Left ventricle myocardium inferior (tissue), 1 donor: ENCODE data around the gene EPHB2. TPM values are rescaled to one million over a fixed set of nuclear protein-coding genes. Genes with fewer than 3 reads are reported as not detected.

Source experiments
- DNase-seq: peaks from one replicate; pipeline ENCODE4 v3.0.0-alpha.2; 2020
- H3K27ac ChIP-seq: fragments of 200-600 bp; replicated peaks from 2 replicates; pipeline ENCODE4 v1.8.0; 2021
- H3K27me3 ChIP-seq: fragments of 200-600 bp; 2 replicates; pipeline ENCODE4 v1.8.0; 2021; ENCODE audit warnings: low read depth
- H3K36me3 ChIP-seq: fragments of 200-600 bp; 2 replicates; pipeline ENCODE4 v1.8.0; 2021
- H3K4me1 ChIP-seq: fragments of 200-600 bp; 2 replicates; pipeline ENCODE4 v1.8.0; 2021
- H3K4me3 ChIP-seq: fragments of 200-600 bp; 2 replicates; pipeline ENCODE4 v1.8.0; 2021; ENCODE audit warnings: mild to moderate bottlenecking, moderate library complexity
- H3K9me3 ChIP-seq: fragments of 200-600 bp; replicated peaks from 2 replicates; pipeline ENCODE4 v1.8.0; 2021
- CTCF ChIP-seq: fragments of 200-600 bp; IDR thresholded peaks from 2 replicates; pipeline ENCODE4 v1.8.0; 2021; ENCODE audit warnings: antibody characterized with exemption, mild to moderate bottlenecking, borderline replicate concordance
- intact Hi-C: fragments of 100-400 bp; cut with micrococcal nuclease; formaldehyde crosslinking; loops from one replicate; pipeline ENCODE4 v1.11.0; 2022
- total RNA-seq: library from RNA; stranded (reverse); fragmentation: NEBNext Ultra II Directional; extraction: Animal tissue kit (Norgen Biotek cat#: 25700); gene quantifications from one replicate; pipeline ENCODE4 v1.2.1, GENCODE V29; 2021
- donor health status: DM: no; HTN: yes; CAD: no; lungs with severe emphysema.

Gene EPHB2
- total RNA-seq, 1 donor from 2014 or later = 2.0 TPM

GRCh38 chr1:22753481-22753971, 42.9 kb downstream of the EPHB2 start:
- H3K4me3 ChIP-seq = no peak overlapping the region
- TF ChIP-seq CTCF = no peak
- H3K36me3 ChIP-seq = no peaks in the 10 kb centered on the region
- H3K9me3 ChIP-seq = no peaks in the 10 kb centered on the region
- H3K4me1 ChIP-seq = peaks cover 23% of the 10 kb centered on the region
- H3K27ac ChIP-seq = no peak overlapping the region
- H3K27me3 ChIP-seq = peaks cover 24% of the 10 kb centered on the region
- DNase-seq = no peak
- intact Hi-C loops = no loop called here

DNA sequence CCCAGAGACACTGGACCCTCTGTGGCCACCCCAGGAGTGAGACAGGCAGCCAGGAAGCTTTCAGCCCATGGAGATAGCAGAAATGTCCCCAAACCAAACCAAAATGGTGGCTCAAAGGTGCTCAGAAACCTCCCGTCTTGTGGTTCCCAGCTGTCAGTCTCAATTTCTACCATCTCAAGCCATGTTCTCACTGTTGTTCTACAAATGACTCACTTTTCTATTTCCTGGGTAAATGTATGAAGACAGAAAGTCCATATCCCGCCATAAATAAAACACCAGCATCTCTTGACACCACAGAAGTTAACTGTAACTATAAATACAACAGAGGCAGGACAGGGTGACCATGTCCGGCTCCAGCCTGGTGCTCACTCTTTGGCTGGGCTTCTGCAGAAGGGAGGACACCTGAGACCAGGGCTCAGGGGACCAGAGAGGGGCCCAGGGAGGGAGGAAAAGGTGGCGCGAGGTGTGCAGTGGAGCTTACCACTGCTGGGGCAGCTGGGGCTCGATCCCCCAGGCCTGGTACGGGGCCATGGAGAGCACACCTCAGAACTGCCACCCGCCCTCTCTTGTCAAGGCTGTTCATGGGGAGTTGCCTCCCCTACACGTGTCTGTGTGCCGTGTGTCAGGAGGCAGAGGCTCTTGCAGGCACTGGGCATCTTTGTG, 43.6 kb downstream of the EPHB2 start:
- Histone ChIP-seq H3K9me3 (no peaks in the 10 kb centered on the region), H3K36me3 (no peaks in the 10 kb centered on the region), H3K27me3 (peaks cover 27% of the 10 kb centered on the region), H3K4me3 (no peak overlapping the region), H3K4me1 (peaks cover 23% of the 10 kb centered on the region), H3K27ac (no peak overlapping the region)
- no peak for TF ChIP-seq CTCF
- no peak for DNase-seq
- intact Hi-C loops = no loop called here

GRCh38 chr1:22754824-22755223, 44.2 kb downstream of the EPHB2 start:
- intact Hi-C loops = no loop called here
- Histone ChIP-seq H3K4me1 (peaks cover 23% of the 10 kb centered on the region), H3K27ac (no peak overlapping the region), H3K4me3 (no peak overlapping the region), H3K27me3 (peaks cover 33% of the 10 kb centered on the region), H3K9me3 (no peaks in the 10 kb centered on the region), H3K36me3 (no peaks in the 10 kb centered on the region)
- no peak for TF ChIP-seq CTCF
- DNase-seq = no peak

GRCh38 chr1:22755641-22756040, 45.0 kb downstream of the EPHB2 start:
- intact Hi-C loops = no loop called here
- no peak for DNase-seq
- Histone ChIP-seq H3K27me3 (peaks cover 36% of the 10 kb centered on the region), H3K9me3 (no peaks in the 10 kb centered on the region), H3K4me3 (no peak overlapping the region), H3K4me1 (peaks cover 15% of the 10 kb centered on the region), H3K36me3 (no peaks in the 10 kb centered on the region), H3K27ac (no peak overlapping the region)
- no peak for TF ChIP-seq CTCF

DNA sequence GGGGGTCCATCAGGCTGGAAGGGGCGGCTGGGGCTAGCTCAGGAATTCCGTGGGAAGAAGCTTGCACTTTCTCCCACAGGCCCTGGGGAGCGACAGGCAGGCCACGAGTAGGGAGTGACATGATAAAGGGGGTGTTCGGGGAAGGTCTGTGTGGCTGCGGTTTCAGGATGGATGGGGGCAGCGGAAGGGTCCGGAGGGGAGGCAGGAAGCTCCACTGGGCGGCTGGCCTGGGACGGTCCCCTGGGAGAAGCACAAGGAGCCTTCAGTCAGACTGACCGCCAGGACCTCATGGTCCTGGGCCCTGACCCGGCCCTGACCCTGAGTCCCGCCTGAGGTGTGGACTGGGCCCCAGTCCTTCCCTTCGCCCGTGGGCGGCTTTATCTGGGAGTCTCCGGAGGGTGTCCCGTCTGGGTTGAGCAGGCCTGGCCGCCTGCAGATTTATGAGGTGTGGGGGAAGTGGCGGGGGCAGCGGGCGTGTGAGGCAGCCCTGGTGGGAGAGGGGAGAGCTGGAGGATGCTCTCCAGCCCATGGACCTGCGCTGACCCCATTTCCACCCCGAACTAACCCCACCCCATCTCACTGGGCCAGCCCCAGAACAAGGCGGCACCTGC, 45.6 kb downstream of the EPHB2 start:
- H3K9me3 ChIP-seq = no peaks in the 10 kb centered on the region
- no peak for DNase-seq
- H3K4me1 ChIP-seq = peaks cover 9% of the 10 kb centered on the region
- H3K27me3 ChIP-seq = peaks cover 36% of the 10 kb centered on the region
- intact Hi-C loops = no loop called here
- H3K36me3 ChIP-seq = no peaks in the 10 kb centered on the region
- H3K4me3 ChIP-seq = no peak overlapping the region
- no peak for TF ChIP-seq CTCF
- H3K27ac ChIP-seq = no peak overlapping the region
